OCI-LY3 (cell line): Measurements from ENCODE around the gene RUNX3.
A peak's percentile ranks its signal among the peaks of the same experiment; 100 is the strongest.

ENCODE experiments used
- H2AFZ ChIP-seq: fragments of 200-600, 300-600 bp; shearing (Covaris generic); 2 replicates; pipeline ENCODE4 v1.6.0; 2014; ENCODE audit warnings: antibody characterized with exemption, low read depth, low read length
- H3K27ac ChIP-seq: fragments of 200-600, 300-600 bp; sonication (generic); 2 replicates; pipeline ENCODE4 v1.5.1; 2014; ENCODE audit warnings: mild to moderate bottlenecking, low read length, moderate library complexity, mixed read lengths
- H3K27me3 ChIP-seq: fragments of 200-600, 300-600 bp; sonication (generic); 2 replicates; pipeline ENCODE4 v1.6.1; 2014; ENCODE audit warnings: low read depth, low read length, mixed read lengths
- H3K36me3 ChIP-seq: fragments of 200-600, 300-600 bp; sonication (generic); replicated peaks from 2 replicates; pipeline ENCODE3; 2014; ENCODE audit warnings: low read depth, low read length, mixed read lengths
- H3K4me1 ChIP-seq: fragments of 300-600, 200-600 bp; sonication (generic); 2 replicates; pipeline ENCODE4 v1.6.1; 2014; ENCODE audit warnings: low read length, mixed read lengths
- H3K4me2 ChIP-seq: fragments of 200-600, 300-600 bp; sonication (generic); 2 replicates; pipeline ENCODE4 v1.6.1; 2014; ENCODE audit warnings: low read length, mixed read lengths
- H3K4me3 ChIP-seq: fragments of 300-600, 200-600 bp; sonication (generic); 2 replicates; pipeline ENCODE4 v1.5.1; 2014; ENCODE audit warnings: antibody characterized with exemption, mild to moderate bottlenecking, low read length, moderate library complexity
- H3K79me2 ChIP-seq: fragments of 300-600, 200-600 bp; shearing (Covaris generic); 2 replicates; pipeline ENCODE4 v1.6.1; 2014; ENCODE audit warnings: mild to moderate bottlenecking, low read length, mixed read lengths
- H3K9ac ChIP-seq: fragments of 300-600, 200-600 bp; shearing (Covaris generic); 2 replicates; pipeline ENCODE4 v1.6.0; 2014; ENCODE audit warnings: mild to moderate bottlenecking, low read length, moderate library complexity
- H3K9me3 ChIP-seq: fragments of 200-600, 300-600 bp; shearing (Covaris generic); 2 replicates; pipeline ENCODE4 v1.6.1; 2014; ENCODE audit warnings: low read length, mixed read lengths; ENCODE audit not compliant: insufficient read depth
- H4K20me1 ChIP-seq: fragments of 200-600, 300-600 bp; sonication (generic); 2 replicates; pipeline ENCODE4 v1.6.1; 2016; ENCODE audit warnings: low read length, mixed read lengths; ENCODE audit not compliant: insufficient read depth
- EZH2phosphoT487 ChIP-seq: fragments of 200-600 bp; shearing (Covaris generic); IDR thresholded peaks from 2 replicates; pipeline ENCODE4 v1.6.1; 2018; ENCODE audit warnings: antibody characterized with exemption, mixed run types, low read depth
- TF ChIP-seq, protein P1 (sequence below): fragments of 200-600, 300-600 bp; sonication (generic); IDR thresholded peaks from 2 replicates; pipeline ENCODE4 v1.5.1; 2014; ENCODE audit warnings: antibody characterized with exemption, low read length, low read depth

Gene RUNX3

DNA sequence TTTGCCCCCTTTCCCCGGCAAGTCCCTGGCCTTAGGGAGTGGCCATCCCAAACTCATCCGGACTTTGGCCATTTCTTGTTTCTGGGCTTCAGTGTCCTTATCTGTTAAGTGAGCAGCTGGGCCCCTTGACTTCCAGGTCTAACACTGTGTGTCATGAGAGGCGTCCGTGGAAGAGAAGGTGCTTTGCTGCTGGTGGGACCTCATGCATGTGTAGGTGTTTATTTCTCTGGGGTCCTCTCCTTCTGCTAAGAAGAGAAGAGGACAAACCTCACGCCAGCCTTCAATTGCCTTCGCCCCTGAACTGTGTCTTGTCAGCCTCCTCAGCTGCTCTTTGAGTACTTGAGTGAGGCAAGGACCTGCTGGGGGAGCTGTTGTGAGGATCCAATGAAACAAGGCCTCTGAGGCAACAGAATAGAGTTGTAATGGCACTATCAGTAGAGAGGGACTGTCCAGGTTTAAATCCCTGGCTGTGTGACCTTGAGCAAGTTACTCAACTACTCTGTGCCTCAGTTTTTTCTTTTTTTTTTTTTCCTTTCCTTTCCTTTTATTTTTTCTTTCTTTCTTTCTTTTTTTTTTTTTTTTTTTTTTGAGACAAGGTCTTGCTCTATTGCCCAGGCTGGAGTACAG is 72.5 kb downstream of the RUNX3 start:
- Histone ChIP-seq H3K27me3 (no peaks in the 10 kb centered on the region), H3K36me3 (no peaks in the 10 kb centered on the region), H3K27ac (no peak overlapping the region), H3K4me1 (no peaks in the 10 kb centered on the region), H2AFZ (no peak overlapping the region), H4K20me1 (no peaks in the 10 kb centered on the region), H3K9ac (no peak overlapping the region), H3K4me3 (no peak overlapping the region), H3K9me3 (no peaks in the 10 kb centered on the region), H3K4me2 (no peak overlapping the region), H3K79me2 (no peaks in the 10 kb centered on the region)
- TF ChIP-seq, protein P1, sequence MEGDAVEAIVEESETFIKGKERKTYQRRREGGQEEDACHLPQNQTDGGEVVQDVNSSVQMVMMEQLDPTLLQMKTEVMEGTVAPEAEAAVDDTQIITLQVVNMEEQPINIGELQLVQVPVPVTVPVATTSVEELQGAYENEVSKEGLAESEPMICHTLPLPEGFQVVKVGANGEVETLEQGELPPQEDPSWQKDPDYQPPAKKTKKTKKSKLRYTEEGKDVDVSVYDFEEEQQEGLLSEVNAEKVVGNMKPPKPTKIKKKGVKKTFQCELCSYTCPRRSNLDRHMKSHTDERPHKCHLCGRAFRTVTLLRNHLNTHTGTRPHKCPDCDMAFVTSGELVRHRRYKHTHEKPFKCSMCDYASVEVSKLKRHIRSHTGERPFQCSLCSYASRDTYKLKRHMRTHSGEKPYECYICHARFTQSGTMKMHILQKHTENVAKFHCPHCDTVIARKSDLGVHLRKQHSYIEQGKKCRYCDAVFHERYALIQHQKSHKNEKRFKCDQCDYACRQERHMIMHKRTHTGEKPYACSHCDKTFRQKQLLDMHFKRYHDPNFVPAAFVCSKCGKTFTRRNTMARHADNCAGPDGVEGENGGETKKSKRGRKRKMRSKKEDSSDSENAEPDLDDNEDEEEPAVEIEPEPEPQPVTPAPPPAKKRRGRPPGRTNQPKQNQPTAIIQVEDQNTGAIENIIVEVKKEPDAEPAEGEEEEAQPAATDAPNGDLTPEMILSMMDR: peak; percentile 10; the same call in 1 of the 2 replicates
- no peak for TF ChIP-seq EZH2phosphoT487

DNA sequence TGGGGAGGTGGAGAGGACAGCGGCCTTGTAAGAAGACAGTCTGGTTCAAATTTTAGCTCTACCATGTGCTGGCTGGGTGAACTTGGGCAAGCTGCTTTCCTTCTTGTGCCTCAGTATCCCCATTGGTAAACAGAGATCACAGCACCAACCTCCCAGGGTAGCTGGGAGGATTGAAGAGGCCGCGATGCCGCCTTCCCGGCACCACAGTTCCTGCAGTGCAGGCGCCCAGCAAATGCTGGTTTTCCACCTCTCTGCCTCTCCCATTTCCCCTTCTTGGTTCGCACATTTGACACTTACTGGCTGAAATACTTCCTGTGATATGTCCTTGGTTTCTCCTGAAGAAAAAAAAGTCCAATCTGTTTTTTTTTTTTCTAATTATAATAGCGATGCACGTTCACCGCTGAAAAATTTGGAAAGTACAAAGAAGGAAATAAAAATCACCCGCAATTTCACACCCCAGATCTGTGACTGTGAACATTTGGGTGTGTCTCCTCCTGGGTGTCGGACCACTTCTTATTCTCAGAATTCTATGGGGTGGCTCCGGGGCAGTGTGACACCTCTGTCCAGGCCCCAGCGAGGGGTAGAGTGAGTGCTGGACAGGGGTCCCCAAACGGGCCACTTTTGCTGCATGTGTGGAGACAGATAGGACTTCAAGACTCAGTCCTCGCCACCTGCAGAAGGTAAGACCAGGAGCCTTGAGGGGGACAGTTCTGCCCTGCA is 73.1 kb downstream of the RUNX3 start:
- Histone ChIP-seq H3K9ac (no peak overlapping the region), H3K4me2 (no peak overlapping the region), H3K4me3 (no peak overlapping the region), H4K20me1 (no peaks in the 10 kb centered on the region), H2AFZ (no peak overlapping the region), H3K79me2 (no peaks in the 10 kb centered on the region), H3K4me1 (no peaks in the 10 kb centered on the region), H3K27me3 (no peaks in the 10 kb centered on the region), H3K9me3 (no peaks in the 10 kb centered on the region), H3K27ac (no peak overlapping the region), H3K36me3 (no peaks in the 10 kb centered on the region)
- TF ChIP-seq, protein P1: no peak
- TF ChIP-seq EZH2phosphoT487: no peak

DNA sequence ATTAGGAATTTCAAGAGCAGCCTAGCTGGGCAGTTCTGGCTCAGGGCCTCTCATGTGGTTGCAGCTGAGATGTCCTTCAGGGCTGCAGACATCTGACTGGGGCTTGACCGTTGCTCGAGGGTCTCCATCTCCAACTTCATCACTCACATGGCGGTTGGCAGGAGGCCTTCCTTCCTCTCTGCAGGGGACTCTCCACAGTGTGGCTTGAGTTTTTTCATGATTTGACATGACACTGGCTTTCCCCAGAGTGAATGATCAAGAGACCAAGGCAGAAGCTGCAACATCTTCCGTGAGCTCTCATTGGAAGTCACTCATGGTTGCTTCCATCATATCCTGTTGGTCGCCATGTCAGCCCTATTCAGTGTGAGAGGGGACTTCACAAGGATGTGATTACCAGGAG is 74.6 kb downstream of the RUNX3 start:
- TF ChIP-seq, protein P1: no peak
- no peak for TF ChIP-seq EZH2phosphoT487
- no peaks in the 10 kb centered on the region for H3K27me3 ChIP-seq
- no peaks in the 10 kb centered on the region for H3K9me3 ChIP-seq
- H3K4me3 ChIP-seq: no peak overlapping the region
- no peaks in the 10 kb centered on the region for H3K4me1 ChIP-seq
- no peak overlapping the region for H3K9ac ChIP-seq
- H3K79me2 ChIP-seq: no peaks in the 10 kb centered on the region
- no peak overlapping the region for H2AFZ ChIP-seq
- H4K20me1 ChIP-seq: no peaks in the 10 kb centered on the region
- H3K27ac ChIP-seq: no peak overlapping the region
- no peak overlapping the region for H3K4me2 ChIP-seq
- H3K36me3 ChIP-seq: no peaks in the 10 kb centered on the region

DNA sequence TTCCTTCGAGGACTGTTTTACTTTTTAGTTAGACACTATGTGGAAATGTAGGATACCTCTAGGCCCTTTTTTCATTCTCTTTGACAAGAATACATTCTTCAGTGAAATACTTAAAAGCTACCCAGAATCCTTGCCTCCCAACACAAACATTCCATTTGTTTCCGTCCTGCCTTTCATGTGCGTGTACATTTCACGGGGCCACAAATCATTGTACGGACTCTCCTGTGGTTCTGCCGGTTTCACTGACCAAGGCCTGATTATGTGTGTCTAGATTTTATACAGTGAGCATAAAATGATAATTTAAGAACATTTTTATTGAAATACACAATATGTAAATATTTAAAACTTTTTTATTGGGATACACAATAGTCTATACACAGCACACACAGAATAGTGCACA is 76.4 kb downstream of the RUNX3 start:
- Histone ChIP-seq H4K20me1 (no peaks in the 10 kb centered on the region), H3K27me3 (no peaks in the 10 kb centered on the region), H3K36me3 (no peaks in the 10 kb centered on the region), H3K4me2 (no peak overlapping the region), H3K9ac (no peak overlapping the region), H3K27ac (no peak overlapping the region), H3K4me3 (no peak overlapping the region), H2AFZ (no peak overlapping the region), H3K4me1 (0 out of 2 replicates have a peak, but pooled peaks cover 3% of the 10 kb centered on the region), H3K9me3 (no peaks in the 10 kb centered on the region), H3K79me2 (no peaks in the 10 kb centered on the region)
- TF ChIP-seq, protein P1: no peak
- no peak for TF ChIP-seq EZH2phosphoT487
